WTC11 (cell line): ENCODE measurements around the gene MDK.
A peak's percentile ranks its signal among the peaks of the same experiment; 100 is the strongest.

Experiments used
- CTCF ChIP-seq: fragments of 200-600 bp; IDR thresholded peaks from 2 replicates; pipeline ENCODE4 v1.8.0; 2022; ENCODE audit warnings: antibody characterized with exemption
- E2F4 ChIP-seq: sonication (generic); formaldehyde crosslinking; IDR thresholded peaks from 2 replicates; pipeline ENCODE4 v1.8.1; 2022; ENCODE audit warnings: low read depth, mild to moderate bottlenecking, moderate library complexity, missing genetic modification reagents, borderline replicate concordance
- ELF4 ChIP-seq: sonication (generic); formaldehyde crosslinking; IDR thresholded peaks from 2 replicates; pipeline ENCODE4 v1.8.1; 2022; ENCODE audit warnings: low read depth, mild to moderate bottlenecking, moderate library complexity, missing genetic modification reagents
- ETV6 ChIP-seq: sonication (generic); formaldehyde crosslinking; IDR thresholded peaks from 2 replicates; pipeline ENCODE4 v1.8.1; 2022; ENCODE audit warnings: mild to moderate bottlenecking, missing genetic modification reagents
- GABPB1 ChIP-seq: sonication (generic); formaldehyde crosslinking; IDR thresholded peaks from 2 replicates; pipeline ENCODE4 v1.8.1; 2023; ENCODE audit warnings: mild to moderate bottlenecking, missing genetic modification reagents
- NFATC4 ChIP-seq: fragments of 250-450 bp; sonication (Bioruptor Pico); IDR thresholded peaks from 2 replicates; pipeline ENCODE4 v1.9.0; 2021; ENCODE audit warnings: mild to moderate bottlenecking
- NR1H2 ChIP-seq: sonication (generic); formaldehyde crosslinking; IDR thresholded peaks from 2 replicates; pipeline ENCODE4 v1.9.0; 2021; ENCODE audit warnings: mild to moderate bottlenecking, moderate library complexity, missing genetic modification reagents
- RELA ChIP-seq: sonication (generic); formaldehyde crosslinking; IDR thresholded peaks from 2 replicates; pipeline ENCODE4 v1.8.1; 2022; ENCODE audit warnings: missing genetic modification reagents, mild to moderate bottlenecking, borderline replicate concordance
- ZNF423 ChIP-seq: fragments of 250-450 bp; sonication (Bioruptor Pico); IDR thresholded peaks from 2 replicates; pipeline ENCODE4 v2.1.2; 2022; ENCODE audit warnings: mild to moderate bottlenecking, moderate library complexity

GRCh38 chr11:46346886-46347636 lies 34.4 kb upstream of the MDK start, which contains the start of gene DGKZ:
- TF ChIP-seq CTCF (peak; percentile 80), ELF4 (no peak), RELA (CRISPR knock-in tag) (no peak), E2F4 (CRISPR knock-in tag) (no peak), ZNF423 (no peak), NFATC4 (CRISPR knock-in tag) (no peak), ETV6 (CRISPR knock-in tag) (no peak), NR1H2 (CRISPR knock-in tag) (no peak), GABPB1 (CRISPR knock-in tag) (no peak)
